Lower leg skin (tissue), 4 donors: ENCODE measurements around the gene HOXA1. TPM values are rescaled to one million over a fixed set of nuclear protein-coding genes. Genes with fewer than 3 reads are reported as not detected.
A peak's percentile ranks its signal among the peaks of the same experiment; 100 is the strongest.

ENCODE experiments used
- DNase-seq, 2 donors: peaks; one replicate each; pipeline ENCODE4 v3.0.0-alpha.2; 2019; ENCODE audit warnings: low spot score in 2 of 2
- H3K4me3 ChIP-seq: fragments of 200-600 bp; sonication (generic); 2 replicates; pipeline ENCODE4 v1.5.1; 2017; ENCODE audit warnings: mild to moderate bottlenecking, low read depth; ENCODE audit not compliant: poor library complexity, severe bottlenecking
- POLR2A ChIP-seq, 2 donors: fragments of 450-650 bp; IDR thresholded peaks; one replicate each; pipeline ENCODE4 v1.6.1; 2016 to 2017; ENCODE audit warnings: antibody characterized with exemption in 2 of 2, mild to moderate bottlenecking in 1 of 2, moderate library complexity in 1 of 2
- WGBS, 2 donors: methylation state at CpG; one replicate each; pipeline ENCODE4 v1.1.5; 2018; 5-methylcytosine and 5-hydroxymethylcytosine counted together
- intact Hi-C: fragments of 100-400 bp; cut with DNase I; formaldehyde crosslinking; loops from one replicate; pipeline ENCODE4 v1.15.0; 2023; ENCODE audit warnings: low total_unique reads
- total RNA-seq, 4 donors: library from RNA; depleted of rRNA; stranded (reverse); fragments of >200 nt; gene quantifications; one replicate each; pipeline ENCODE4 v1.1.0, GENCODE V29; 2016
- TF ChIP-seq, protein P1 (sequence below), 3 donors: fragments of 450-650 bp; IDR thresholded peaks; one replicate each; pipeline ENCODE4 v1.5.1; 2016; ENCODE audit warnings: antibody characterized with exemption in 3 of 3, mild to moderate bottlenecking in 3 of 3, moderate library complexity in 2 of 3

HOXA1 gene
- total RNA-seq, 4 donors from 2014 or later, result 0.63 to 3.2 (median 1.9) TPM

DNA sequence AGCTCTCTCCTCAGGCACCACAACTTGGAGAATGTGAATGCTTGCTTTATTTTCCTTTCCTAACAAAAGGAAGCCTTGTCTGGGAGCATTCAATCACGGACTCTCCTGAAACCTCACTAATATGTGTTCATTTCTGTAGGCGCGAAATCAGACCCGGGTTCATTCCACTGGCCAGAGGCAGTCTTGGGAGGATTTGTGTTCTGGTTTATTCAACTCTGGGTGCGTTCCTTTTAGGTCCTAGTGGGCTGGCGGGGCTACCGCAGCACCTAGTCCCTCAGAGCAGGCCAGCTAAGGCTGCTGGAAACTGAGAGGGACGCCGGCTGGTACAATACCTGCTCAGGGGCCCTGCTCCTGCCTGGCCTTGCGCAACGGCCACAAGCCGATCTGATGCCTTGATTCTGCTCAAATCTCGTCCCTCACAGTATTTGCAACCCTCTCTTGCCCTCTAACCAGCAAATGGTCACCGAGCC is 27.2 kb upstream of the HOXA1 start:
- intact Hi-C loops, result loop anchor here (5.0 kb wide), 1 partner anchor 1589 kb away; no protein-coding TSS in a partner anchor
- peak in 1 of 2 donors; percentile 52 for DNase-seq
- H3K4me3 ChIP-seq, result no peak overlapping the region
- TF ChIP-seq, protein P1, sequence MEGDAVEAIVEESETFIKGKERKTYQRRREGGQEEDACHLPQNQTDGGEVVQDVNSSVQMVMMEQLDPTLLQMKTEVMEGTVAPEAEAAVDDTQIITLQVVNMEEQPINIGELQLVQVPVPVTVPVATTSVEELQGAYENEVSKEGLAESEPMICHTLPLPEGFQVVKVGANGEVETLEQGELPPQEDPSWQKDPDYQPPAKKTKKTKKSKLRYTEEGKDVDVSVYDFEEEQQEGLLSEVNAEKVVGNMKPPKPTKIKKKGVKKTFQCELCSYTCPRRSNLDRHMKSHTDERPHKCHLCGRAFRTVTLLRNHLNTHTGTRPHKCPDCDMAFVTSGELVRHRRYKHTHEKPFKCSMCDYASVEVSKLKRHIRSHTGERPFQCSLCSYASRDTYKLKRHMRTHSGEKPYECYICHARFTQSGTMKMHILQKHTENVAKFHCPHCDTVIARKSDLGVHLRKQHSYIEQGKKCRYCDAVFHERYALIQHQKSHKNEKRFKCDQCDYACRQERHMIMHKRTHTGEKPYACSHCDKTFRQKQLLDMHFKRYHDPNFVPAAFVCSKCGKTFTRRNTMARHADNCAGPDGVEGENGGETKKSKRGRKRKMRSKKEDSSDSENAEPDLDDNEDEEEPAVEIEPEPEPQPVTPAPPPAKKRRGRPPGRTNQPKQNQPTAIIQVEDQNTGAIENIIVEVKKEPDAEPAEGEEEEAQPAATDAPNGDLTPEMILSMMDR (IDR thresholded peaks at IDR 0.05), result no peak
- TF ChIP-seq POLR2A (IDR thresholded peaks at IDR 0.05), result no peak
- 68 to 82% methylated on average over 14 of the region's 14 CpGs for WGBS, 2 donors

DNA sequence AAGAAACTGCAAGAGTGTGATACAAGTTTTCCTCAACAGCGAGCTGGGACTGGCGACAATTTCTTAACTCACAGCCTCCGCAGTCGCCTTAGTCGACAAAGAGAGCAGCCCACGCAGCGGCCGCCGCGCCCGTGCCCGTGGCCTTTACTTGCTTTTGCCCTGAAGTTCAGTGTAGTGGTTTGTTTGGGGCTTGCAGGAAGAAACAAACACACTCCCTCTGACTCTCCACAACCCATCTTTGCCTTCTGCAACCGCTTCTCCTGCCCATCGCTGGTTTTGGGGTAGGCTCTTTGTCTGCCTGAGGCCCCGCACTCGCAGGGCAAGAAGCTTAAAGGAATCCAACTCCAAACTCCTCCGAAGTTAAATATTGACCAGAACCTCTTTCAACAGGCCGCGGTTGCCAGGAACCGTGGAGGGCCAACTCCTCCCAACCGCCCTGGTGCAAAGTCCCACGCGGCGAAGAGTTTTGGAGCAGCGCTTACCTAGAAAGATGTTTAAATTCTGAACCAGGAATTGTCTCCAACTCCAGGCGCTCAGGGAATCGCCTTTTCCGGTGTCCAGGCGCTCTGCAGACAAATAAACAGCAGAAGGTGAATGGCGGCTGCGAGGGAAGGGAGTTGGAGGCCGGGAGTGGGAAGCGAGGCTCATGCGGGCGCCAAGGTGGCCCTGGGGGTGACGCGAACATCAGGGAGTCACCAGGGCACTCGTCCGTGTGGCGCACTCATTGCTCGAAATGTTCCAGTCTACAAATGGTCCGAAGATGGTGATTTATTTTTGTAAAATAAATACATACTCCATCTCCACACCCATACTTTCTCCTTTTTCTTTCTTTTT is 26.5 kb upstream of the HOXA1 start:
- intact Hi-C loops, result loop anchor here (5.0 kb wide), 1 partner anchor 1590 kb away; no protein-coding TSS in a partner anchor
- DNase-seq, result peak in 1 of 2 donors; percentile 78
- H3K4me3 ChIP-seq, result no peak overlapping the region

DNA sequence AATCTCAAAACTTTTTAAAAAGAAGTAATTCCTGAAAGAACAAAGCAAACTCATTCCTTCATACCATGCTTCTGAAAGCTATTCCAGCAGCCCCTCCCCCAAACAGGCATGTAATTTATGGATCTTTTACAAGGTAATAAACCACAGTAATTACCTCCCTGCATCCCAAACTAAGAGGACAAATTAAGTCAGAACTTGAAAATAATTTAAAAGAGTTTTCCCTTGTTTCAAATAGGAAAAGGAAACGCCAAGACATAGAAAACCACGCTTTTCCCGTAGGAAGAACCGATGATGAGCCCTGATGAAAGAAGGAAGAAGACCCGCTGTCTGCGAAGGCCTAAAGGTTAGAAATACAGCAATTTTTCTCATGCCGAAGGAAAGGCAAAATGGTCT is 25.9 kb upstream of the HOXA1 start:
- WGBS, 2 donors, result 94 to 95% methylated on average over 7 of the region's 7 CpGs
- TF ChIP-seq, protein P1 (IDR thresholded peaks at IDR 0.05), result no peak
- TF ChIP-seq POLR2A (IDR thresholded peaks at IDR 0.05), result no peak
- intact Hi-C loops, result loop anchor here (5.0 kb wide), 1 partner anchor 1591 kb away; no protein-coding TSS in a partner anchor
- H3K4me3 ChIP-seq, result no peak overlapping the region
- DNase-seq, result no peak

More for the DNA sequence above, 26.5 kb upstream of the HOXA1 start:
- 87 to 91% methylated on average over 42 of the region's 42 CpGs for WGBS, 2 donors
- TF ChIP-seq, protein P1 (IDR thresholded peaks at IDR 0.05), result no peak
- TF ChIP-seq POLR2A (IDR thresholded peaks at IDR 0.05), result no peak

DNA sequence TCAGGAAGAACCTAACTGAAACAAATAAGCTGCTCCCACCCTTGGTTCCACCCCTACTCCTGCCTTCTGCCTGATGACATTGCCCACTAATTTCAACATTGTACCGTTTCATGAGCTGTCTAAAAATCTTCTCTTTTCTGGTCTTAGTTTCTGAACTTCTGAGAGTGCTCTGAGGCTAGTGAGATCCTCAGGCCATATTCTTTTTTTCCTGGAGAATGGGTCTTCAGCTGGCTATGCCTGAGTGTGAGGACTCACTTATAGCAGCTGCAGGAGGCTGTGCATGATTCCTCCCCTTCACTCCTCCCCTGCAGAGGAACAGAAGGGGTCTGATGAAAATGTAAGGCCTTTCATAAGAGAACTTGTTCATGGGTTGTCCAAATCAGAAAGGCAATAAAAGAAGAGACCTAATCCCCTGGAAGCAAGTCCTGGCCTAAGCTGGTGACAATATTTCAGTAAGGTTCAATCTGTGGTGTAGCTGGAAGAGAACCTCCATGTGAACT is 23.7 kb upstream of the HOXA1 start:
- TF ChIP-seq, protein P1 (IDR thresholded peaks at IDR 0.05), result no peak
- intact Hi-C loops, result no loop called here
- 79 to 100% methylated on average over 1 of the region's 1 CpG for WGBS, 2 donors
- no peak overlapping the region for H3K4me3 ChIP-seq
- DNase-seq, result no peak

GRCh38 chr7:27118580-27118979 is 22.8 kb upstream of the HOXA1 start:
- 74 to 81% methylated on average over 3 of the region's 3 CpGs for WGBS, 2 donors
- DNase-seq, result peak in 1 of 2 donors; percentile 29
- TF ChIP-seq POLR2A (IDR thresholded peaks at IDR 0.05), result no peak
- TF ChIP-seq, protein P1 (IDR thresholded peaks at IDR 0.05), result no peak
- intact Hi-C loops, result no loop called here
- H3K4me3 ChIP-seq, result no peak overlapping the region
